IMR-90 (cell line): Measurements from ENCODE around the gene CETN1. TPM values are rescaled to one million over a fixed set of nuclear protein-coding genes. Genes with fewer than 3 reads are reported as not detected.

Source experiments
- ATAC-seq: fragments of 200-7000 bp; cut with Tn5 transposase; 2 replicates; pipeline ENCODE4 v1.9.1; 2020; ENCODE audit warnings: low read depth, mild to moderate bottlenecking, moderate library complexity
- BruUV-seq: library from RNA; stranded (reverse); fragments of 400-500 nt; replicated peaks from 2 replicates; lab custom pipeline; 2021; lab: Mats Ljungman, UMichigan
- CTCF ChIA-PET: fragments of 300-600 bp; formaldehyde crosslinking; extraction: SDS; loops from one replicate; lab custom pipeline; 2021; ENCODE audit warnings: antibody characterized with exemption; lab: Yijun Ruan, JAX
- POLR2A ChIA-PET: fragments of 300-600 bp; sonication (Branson Sonifier 250); formaldehyde crosslinking; loops from one replicate; lab custom pipeline; 2022; ENCODE audit warnings: antibody characterized with exemption; ENCODE audit not compliant: unreplicated experiment; lab: Charles Lee
- DNase-seq: peaks from one replicate; pipeline ENCODE4 v3.0.0; 2013
- H2AFZ ChIP-seq: replicated peaks from 2 replicates; pipeline ENCODE3; 2013; ENCODE audit warnings: low read length, mild to moderate bottlenecking; ENCODE audit not compliant: poor library complexity
- H2AK5ac ChIP-seq: 2 replicates; pipeline ENCODE4 v1.6.1; 2013; ENCODE audit warnings: low read depth, low read length, inconsistent platforms
- H2AK9ac ChIP-seq: replicated peaks from 2 replicates; pipeline ENCODE3; 2013; ENCODE audit warnings: mild to moderate bottlenecking, low read depth, low read length, moderate library complexity; ENCODE audit not compliant: poor library complexity
- H2BK120ac ChIP-seq: 2 replicates; pipeline ENCODE4 v1.6.1; 2013; ENCODE audit warnings: low read depth, low read length, inconsistent platforms
- H2BK15ac ChIP-seq: 3 replicates; pipeline ENCODE4 v1.6.1; 2013; ENCODE audit warnings: low read depth, low read length, inconsistent platforms
- H2BK20ac ChIP-seq: 2 replicates; pipeline ENCODE4 v1.6.1; 2013; ENCODE audit warnings: low read depth, mild to moderate bottlenecking, inconsistent platforms, low read length, moderate library complexity
- H2BK5ac ChIP-seq: 2 replicates; pipeline ENCODE4 v1.6.1; 2013; ENCODE audit warnings: mild to moderate bottlenecking, low read depth, low read length, inconsistent platforms; ENCODE audit not compliant: poor library complexity, severe bottlenecking
- H3K14ac ChIP-seq: replicated peaks from 2 replicates; pipeline ENCODE4 v1.6.1; 2013; ENCODE audit warnings: low read depth, low read length, inconsistent platforms
- H3K18ac ChIP-seq: 2 replicates; pipeline ENCODE4 v1.6.1; 2013; ENCODE audit warnings: low read depth, low read length, control low read depth
- H3K23ac ChIP-seq: 2 replicates; pipeline ENCODE4 v1.6.1; 2013; ENCODE audit warnings: low read depth, low read length, inconsistent platforms
- H3K27ac ChIP-seq: 2 replicates; pipeline ENCODE4 v1.5.1; 2013; ENCODE audit warnings: mild to moderate bottlenecking, control low read depth, low read length; ENCODE audit not compliant: insufficient read depth
- H3K27me3 ChIP-seq: 2 replicates; pipeline ENCODE4 v1.6.1; 2013; ENCODE audit warnings: low read length; ENCODE audit not compliant: control insufficient read depth, insufficient read depth
- H3K36me3 ChIP-seq: 2 replicates; pipeline ENCODE4 v1.6.1; 2013; ENCODE audit warnings: low read length, mixed read lengths; ENCODE audit not compliant: control insufficient read depth, insufficient read depth
- H3K4ac ChIP-seq: 2 replicates; pipeline ENCODE4 v1.6.1; 2013; ENCODE audit warnings: low read depth, low read length, inconsistent platforms
- H3K4me1 ChIP-seq: 2 replicates; pipeline ENCODE4 v1.6.1; 2013; ENCODE audit warnings: low read length, mixed read lengths; ENCODE audit not compliant: control insufficient read depth, insufficient read depth
- H3K4me2 ChIP-seq: 2 replicates; pipeline ENCODE4 v1.6.1; 2013; ENCODE audit warnings: low read depth, mild to moderate bottlenecking, control low read depth, low read length, moderate library complexity
- H3K4me3 ChIP-seq: 2 replicates; pipeline ENCODE4 v1.5.1; 2013; ENCODE audit warnings: low read depth, mild to moderate bottlenecking, control low read depth, low read length, moderate library complexity; ENCODE audit not compliant: insufficient read depth
- H3K56ac ChIP-seq: 2 replicates; pipeline ENCODE4 v1.6.1; 2013; ENCODE audit warnings: low read length, inconsistent platforms; ENCODE audit not compliant: insufficient read depth; ENCODE audit errors: extremely low read depth
- H3K79me1 ChIP-seq, 2 experiments: 2 replicates each; pipeline ENCODE4 v1.6.1; 2013; ENCODE audit warnings: low read length in 2 of 2, inconsistent platforms in 1 of 2, low read depth in 1 of 2
- H3K9ac ChIP-seq: 2 replicates; pipeline ENCODE4 v1.6.1; 2013; ENCODE audit warnings: low read depth, low read length, control low read depth
- H3K9me1 ChIP-seq: 2 replicates; pipeline ENCODE4 v1.6.1; 2013; ENCODE audit warnings: low read length, inconsistent platforms; ENCODE audit not compliant: insufficient read depth
- H3K9me3 ChIP-seq: 2 replicates; pipeline ENCODE4 v1.6.1; 2013; ENCODE audit warnings: low read length; ENCODE audit not compliant: control insufficient read depth, insufficient read depth
- H4K20me1 ChIP-seq: 2 replicates; pipeline ENCODE4 v1.6.1; 2013; ENCODE audit warnings: low read length, inconsistent platforms; ENCODE audit not compliant: insufficient read depth
- H4K5ac ChIP-seq: 2 replicates; pipeline ENCODE4 v1.6.1; 2013; ENCODE audit warnings: mild to moderate bottlenecking, low read depth, low read length, control low read depth
- H4K8ac ChIP-seq, 2 experiments: 2 replicates each; pipeline ENCODE4 v1.6.1; 2013; ENCODE audit warnings: low read depth in 2 of 2, low read length in 2 of 2, control low read depth in 1 of 2, inconsistent platforms in 1 of 2
- H4K91ac ChIP-seq: 2 replicates; pipeline ENCODE4 v1.6.1; 2013; ENCODE audit warnings: low read depth, low read length, inconsistent platforms; ENCODE audit not compliant: insufficient read depth
- CEBPB ChIP-seq: IDR thresholded peaks from 2 replicates; pipeline ENCODE4 v1.6.1; 2012; ENCODE audit warnings: low read depth, low read length, improper control_type of control experiment
- ELK1 ChIP-seq: fragments of 150-350 bp; IDR thresholded peaks from 2 replicates; pipeline ENCODE4 v1.6.1; 2016; ENCODE audit warnings: low read depth, mild to moderate bottlenecking, low read length, moderate library complexity, borderline replicate concordance
- RFX5 ChIP-seq: IDR thresholded peaks from 2 replicates; pipeline ENCODE4 v1.8.0; 2012; ENCODE audit warnings: low read depth, mild to moderate bottlenecking, low read length, moderate library complexity
- WGBS, 2 experiments: methylation state at CpG; one replicate each; pipeline versions ENCODE4 v1.1.5 to v1.1.7; 2013; ENCODE audit warnings: missing lambda C conversion rate in 2 of 2; ENCODE audit not compliant: insufficient read length in 1 of 2; ENCODE audit errors: extremely low coverage in 2 of 2; 5-methylcytosine and 5-hydroxymethylcytosine counted together
- dilution Hi-C: fragments of 300-500 bp; cut with HindIII; formaldehyde crosslinking; loops from one replicate; pipeline ENCODE4 v1.14.3; 2018; ENCODE audit warnings: low sequenced_read_pairs; ENCODE audit not compliant: unreplicated experiment
- in situ Hi-C: fragments of 300-500 bp; cut with MboI; formaldehyde crosslinking; loops from 3 replicates; pipeline ENCODE4 v1.14.3; 2019; ENCODE audit warnings: low sequenced_read_pairs, inconsistent platforms, mixed read lengths
- intact Hi-C: fragments of 100-400 bp; cut with micrococcal nuclease; formaldehyde crosslinking; loops from 2 replicates; pipeline ENCODE4 v1.10.0; 2022
- polyA plus RNA-seq, 3 experiments: library from polyadenylated mRNA; depleted of rRNA; stranded (reverse); fragments of >200 nt; gene quantifications; 2 replicates each; pipeline ENCODE4 v1.2.3, GENCODE V29; 2012; ENCODE audit warnings: low replicate concordance in 1 of 3
- total RNA-seq: library from RNA; depleted of rRNA; stranded (reverse); fragments of >200 nt; gene quantifications from 2 replicates; pipeline ENCODE4 v1.2.3, GENCODE V29; 2012

CETN1 gene
- total and polyA plus RNA-seq, 2 of the 4 experiments (the other 2 are of a cell fraction), result not detected

- WGBS, 2 experiments, result no CpG with 5 or more reads among the region's 5 CpGs
- Histone ChIP-seq H2AK5ac (no peak overlapping the region), H3K23ac (no peak overlapping the region), H3K9ac (no peak overlapping the region), H3K36me3 (no peaks in the 10 kb centered on the region), H3K4me1 (no peaks in the 10 kb centered on the region), H2BK15ac (no peak overlapping the region), H4K8ac (no peak overlapping the region), H3K9me1 (no peaks in the 10 kb centered on the region), H4K91ac (no peak overlapping the region), H2BK120ac (no peak overlapping the region), H3K9me3 (no peaks in the 10 kb centered on the region), H4K5ac (no peak overlapping the region), H3K4me2 (no peak overlapping the region), H3K79me1 (no peaks in the 10 kb centered on the region), H3K18ac (no peak overlapping the region), H2BK20ac (no peak overlapping the region), H3K27me3 (peaks cover 38% of the 10 kb centered on the region), H3K4ac (no peak overlapping the region), H3K56ac (no peak overlapping the region), H2AK9ac (no peak overlapping the region), H3K4me3 (no peak overlapping the region), H3K14ac (no peak overlapping the region), H2AFZ (no peak overlapping the region), H2BK5ac (no peak overlapping the region), H3K27ac (no peak overlapping the region), H4K20me1 (no peaks in the 10 kb centered on the region)
- intact Hi-C loops, result loop anchor here (5.0 to 10.0 kb wide), 4 partner anchors 113 to 348 kb away; partner anchors contain the start of genes COLEC12 and THOC1
- ATAC-seq, result no peak
- BruUV-seq, result no TSS peak
- TF ChIP-seq RFX5 (no peak), CEBPB (peak; percentile 61), ELK1 (no peak)
- dilution Hi-C loops, result no loop called here
- in situ Hi-C loops, result no loop called here
- no peak for DNase-seq
- POLR2A ChIA-PET, result no interaction called here
- CTCF ChIA-PET, result interaction anchor here (1.0 kb wide), 1 partner anchor 321 kb away, joined by 3 read pairs; no protein-coding TSS in a partner anchor
Measured at GRCh38 chr18:615092-615521, 34.9 kb downstream of the CETN1 start.
